ENCODE results near the gene SPTY2D1.

SPTY2D1 gene

GRCh38 chr11:18564149-18564548 is 70.0 kb downstream of the SPTY2D1 start:
- TF ChIP-seq CTCF (IDR thresholded peaks at IDR 0.05; ENCODE audit: control extremely low read depth, extremely low read depth, low read depth, missing control alignments), result no peak
- CTCF ChIA-PET, result interaction anchor here (1.2 to 1.3 kb wide), 2 partner anchors 14 to 27 kb away, joined by 3 read pairs; no protein-coding TSS in a partner anchor
- POLR2A ChIA-PET, result interaction anchor here (0.7 kb wide), 1 partner anchor 58 kb away, joined by 4 read pairs; no protein-coding TSS in a partner anchor
- DNase-seq (ENCODE audit: extremely low spot score), result no peak

- POLR2A ChIA-PET, result no interaction called here
- no peak for TF ChIP-seq CTCF (IDR thresholded peaks at IDR 0.05; ENCODE audit: control extremely low read depth, extremely low read depth, low read depth, missing control alignments)
- DNase-seq (ENCODE audit: extremely low spot score), result no peak
- CTCF ChIA-PET, result no interaction called here
These were observed 70.9 kb downstream of the SPTY2D1 start for GRCh38 chr11:18563090-18563730.
